Left cardiac atrium (tissue), 4 donors: ENCODE results near the gene GRM3. TPM values are rescaled to one million over a fixed set of nuclear protein-coding genes. Genes with fewer than 3 reads are reported as not detected.

ENCODE experiments used
- ATAC-seq, 2 donors: fragments of 200-7000 bp; cut with Tn5 transposase; one replicate each; pipeline ENCODE4 v1.9.1; 2020; ENCODE audit warnings: mild to moderate bottlenecking in 2 of 2, moderate library complexity in 2 of 2
- DNase-seq: peaks from one replicate; pipeline ENCODE4 v3.0.0-alpha.2; 2020
- intact Hi-C, 2 donors: fragments of 100-400 bp; cut with DNase I; formaldehyde crosslinking; loops; one replicate each; pipeline versions ENCODE4 v1.14.1 to v1.15.1; 2022 to 2023
- total RNA-seq, 2 donors: library from RNA; stranded (reverse); fragmentation: NEBNext Ultra II Directional; extraction: Animal tissue kit (Norgen Biotek cat#: 25700); gene quantifications; one replicate each; pipeline ENCODE4 v1.2.1, GENCODE V29; 2021
- donor health status: DM: no; HTN: yes; CAD: no.
- donor health status: DM: no; HTN: yes; CAD: no; lungs with severe emphysema.
- donor health status: DM: yes; HTN: yes; CAD: no.
- donor health status: Dilated cardiomyopathy.

Gene GRM3
- total RNA-seq, 2 donors from 2014 or later: 0.18 TPM; not detected in 1

- no peak for DNase-seq
- no peak for ATAC-seq
- intact Hi-C loops: loop anchor here (5.0 kb wide), 1 partner anchor 149 kb away; no protein-coding TSS in a partner anchor
Observed at GRCh38 chr7:86668315-86668714, 24.6 kb downstream of the GRM3 start.

GRCh38 chr7:86687831-86688230 lies 44.1 kb downstream of the GRM3 start:
- DNase-seq (no peak), ATAC-seq (no peak)
- intact Hi-C loops: no loop called here

GRCh38 chr7:86689363-86689762 lies 45.7 kb downstream of the GRM3 start:
- intact Hi-C loops: no loop called here
- ATAC-seq (no peak), DNase-seq (no peak)

- ATAC-seq (no peak), DNase-seq (no peak)
- intact Hi-C loops: no loop called here
Observed at GRCh38 chr7:86692755-86693154, 49.0 kb downstream of the GRM3 start.

GRCh38 chr7:86706406-86706805 lies 62.7 kb downstream of the GRM3 start:
- no peak for ATAC-seq
- intact Hi-C loops: no loop called here
- no peak for DNase-seq

GRCh38 chr7:86708031-86708680 lies 64.4 kb downstream of the GRM3 start:
- DNase-seq (no peak), ATAC-seq (peak in 1 of 2 donors; percentile 19)
- intact Hi-C loops: no loop called here

GRCh38 chr7:86720306-86720705 lies 76.6 kb downstream of the GRM3 start:
- ATAC-seq (no peak), DNase-seq (no peak)
- intact Hi-C loops: no loop called here

GRCh38 chr7:86733783-86734182 lies 90.1 kb downstream of the GRM3 start:
- ATAC-seq (no peak), DNase-seq (no peak)
- intact Hi-C loops: no loop called here

GRCh38 chr7:86745013-86745745 lies 101.5 kb downstream of the GRM3 start:
- intact Hi-C loops: no loop called here
- ATAC-seq: peak; percentile 79 to 88
- DNase-seq: peak; percentile 24

GRCh38 chr7:86747698-86748097 lies 104.0 kb downstream of the GRM3 start:
- no peak for ATAC-seq
- intact Hi-C loops: no loop called here

GRCh38 chr7:86748201-86748600 lies 104.5 kb downstream of the GRM3 start:
- intact Hi-C loops: no loop called here
- no peak for ATAC-seq
- no peak for DNase-seq

More at GRCh38 chr7:86747698-86748097, 104.0 kb downstream of the GRM3 start:
- DNase-seq: no peak

- DNase-seq (no peak), ATAC-seq (peak in 1 of 2 donors; percentile 41)
- intact Hi-C loops: no loop called here
Observed at GRCh38 chr7:86748843-86749719, 105.4 kb downstream of the GRM3 start.

GRCh38 chr7:86749741-86750665 lies 106.3 kb downstream of the GRM3 start:
- ATAC-seq (no peak), DNase-seq (no peak)
- intact Hi-C loops: no loop called here

GRCh38 chr7:86760236-86760635 lies 116.5 kb downstream of the GRM3 start:
- DNase-seq (no peak), ATAC-seq (no peak)
- intact Hi-C loops: no loop called here

GRCh38 chr7:86762129-86762528 lies 118.4 kb downstream of the GRM3 start:
- no peak for DNase-seq
- intact Hi-C loops: no loop called here
- ATAC-seq: no peak

GRCh38 chr7:86765931-86766330 lies 122.2 kb downstream of the GRM3 start:
- intact Hi-C loops: no loop called here
- ATAC-seq: no peak

GRCh38 chr7:86768394-86768793 lies 124.7 kb downstream of the GRM3 start:
- DNase-seq (no peak), ATAC-seq (no peak)
- intact Hi-C loops: no loop called here

More at GRCh38 chr7:86765931-86766330, 122.2 kb downstream of the GRM3 start:
- no peak for DNase-seq

GRCh38 chr7:86768967-86769760 lies 125.5 kb downstream of the GRM3 start:
- DNase-seq (no peak), ATAC-seq (no peak)
- intact Hi-C loops: no loop called here
